Measurements from ENCODE around the gene ZNF677.
"Not testable (repeated sequence)": the region's sequence is repeated elsewhere in the genome, so short reads cannot be mapped to it uniquely, and the experiment has no call there.

The ZNF677 gene

DNA sequence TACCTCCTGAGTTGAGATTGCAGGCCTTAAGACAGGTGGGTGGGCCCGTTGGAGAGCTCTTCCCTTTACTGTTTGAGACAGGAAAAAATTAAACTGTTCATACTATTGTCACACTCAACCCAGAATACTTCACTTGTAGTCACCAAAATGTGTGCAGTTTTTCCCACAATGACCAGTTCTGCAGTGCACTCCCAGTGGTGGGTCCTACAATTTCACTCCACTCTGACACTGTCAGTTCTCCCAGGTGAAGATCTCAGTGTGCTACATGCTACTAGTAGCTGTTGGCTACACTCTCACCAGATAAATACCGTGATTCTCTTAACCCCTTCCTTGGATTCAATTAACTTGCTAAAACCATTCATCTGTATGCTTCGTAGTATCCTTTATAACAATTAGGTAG, 64.4 kb downstream of the ZNF677 start:
- DNase-seq (ENCODE audit: low read depth in 2 of 2): no peak
- TF ChIP-seq, protein P1, sequence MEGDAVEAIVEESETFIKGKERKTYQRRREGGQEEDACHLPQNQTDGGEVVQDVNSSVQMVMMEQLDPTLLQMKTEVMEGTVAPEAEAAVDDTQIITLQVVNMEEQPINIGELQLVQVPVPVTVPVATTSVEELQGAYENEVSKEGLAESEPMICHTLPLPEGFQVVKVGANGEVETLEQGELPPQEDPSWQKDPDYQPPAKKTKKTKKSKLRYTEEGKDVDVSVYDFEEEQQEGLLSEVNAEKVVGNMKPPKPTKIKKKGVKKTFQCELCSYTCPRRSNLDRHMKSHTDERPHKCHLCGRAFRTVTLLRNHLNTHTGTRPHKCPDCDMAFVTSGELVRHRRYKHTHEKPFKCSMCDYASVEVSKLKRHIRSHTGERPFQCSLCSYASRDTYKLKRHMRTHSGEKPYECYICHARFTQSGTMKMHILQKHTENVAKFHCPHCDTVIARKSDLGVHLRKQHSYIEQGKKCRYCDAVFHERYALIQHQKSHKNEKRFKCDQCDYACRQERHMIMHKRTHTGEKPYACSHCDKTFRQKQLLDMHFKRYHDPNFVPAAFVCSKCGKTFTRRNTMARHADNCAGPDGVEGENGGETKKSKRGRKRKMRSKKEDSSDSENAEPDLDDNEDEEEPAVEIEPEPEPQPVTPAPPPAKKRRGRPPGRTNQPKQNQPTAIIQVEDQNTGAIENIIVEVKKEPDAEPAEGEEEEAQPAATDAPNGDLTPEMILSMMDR (IDR thresholded peaks at IDR 0.05; ENCODE audit: low read depth, low read length): no peak

DNA sequence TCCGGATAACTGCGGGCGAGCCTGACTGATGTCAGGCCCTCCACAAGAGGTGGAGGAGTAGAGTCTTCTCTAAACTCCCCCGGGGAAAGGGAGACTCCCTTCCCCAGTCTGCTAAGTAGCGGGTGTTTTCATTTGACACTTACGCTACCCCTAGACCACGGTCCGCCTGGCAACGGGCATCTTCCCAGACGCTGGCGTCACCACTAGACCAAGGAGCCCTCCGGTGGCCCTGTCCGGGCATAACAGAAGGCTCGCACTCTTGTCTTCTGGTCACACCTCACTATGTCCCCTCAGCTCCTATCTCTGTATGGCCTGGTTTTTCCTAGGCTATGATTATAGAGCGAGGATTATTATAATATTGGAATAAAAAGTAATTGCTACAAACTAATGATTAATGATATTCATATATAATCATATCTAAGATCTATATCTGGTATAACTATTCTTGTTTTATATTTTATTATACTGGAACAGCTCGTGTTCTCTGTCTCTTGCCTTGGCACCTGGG, 64.9 kb downstream of the ZNF677 start:
- DNase-seq (ENCODE audit: low read depth in 2 of 2): not testable (repeated sequence)

More for the DNA sequence above, 64.4 kb downstream of the ZNF677 start:
- no peak overlapping the region for H3K4me3 ChIP-seq (replicated peaks in 1 of 2; ENCODE audit: low read depth in 2 of 2, low read length in 2 of 2)

More for the DNA sequence above, 64.9 kb downstream of the ZNF677 start:
- not testable (repeated sequence) for H3K4me3 ChIP-seq (replicated peaks in 1 of 2; ENCODE audit: low read depth in 2 of 2, low read length in 2 of 2)

Data from cardiac fibroblast (primary cell).